HCT116 (cell line): Measurements from ENCODE around the gene RBM20. TPM values are rescaled to one million over a fixed set of nuclear protein-coding genes. Genes with fewer than 3 reads are reported as not detected.

Experiments used
- ATAC-seq: fragments of 200-7000 bp; cut with Tn5 transposase; 2 replicates; pipeline ENCODE4 v1.9.1; 2020; ENCODE audit warnings: mild to moderate bottlenecking, moderate library complexity
- BruUV-seq: library from RNA; stranded (reverse); fragments of 400-500 nt; replicated peaks from 2 replicates; lab custom pipeline; 2021; lab: Mats Ljungman, UMichigan
- CTCF ChIA-PET: fragments of 300-600 bp; sonication (Branson Sonifier 250); formaldehyde crosslinking; loops from one replicate; lab custom pipeline; 2021; ENCODE audit warnings: antibody characterized with exemption; lab: Charles Lee
- POLR2A ChIA-PET: fragments of 300-600, 350-600 bp; sonication (Branson Sonifier 250); formaldehyde crosslinking; loops from one replicate; lab custom pipeline; 2021; ENCODE audit warnings: antibody characterized with exemption; lab: Charles Lee
- RAD21 ChIA-PET, 2 experiments: fragments of 300-600 bp; sonication (Branson Sonifier 250); formaldehyde crosslinking; loops; one replicate each; lab custom pipeline; 2023; ENCODE audit warnings: low total read pairs in 2 of 2; ENCODE audit not compliant: uncharacterized antibody in 2 of 2, unreplicated experiment in 2 of 2, low non-redundant PET in 1 of 2; lab: Charles Lee
- DNase-seq: peaks from one replicate; pipeline ENCODE4 v3.0.0-alpha.2; 2010; ENCODE audit warnings: low read depth, low spot score
- H2AFZ ChIP-seq: fragments of 200-600 bp; shearing (Covaris generic), sonication (generic); 2 replicates; pipeline ENCODE4 v1.6.1; 2017; ENCODE audit warnings: low read depth, mixed run types, mixed read lengths, antibody characterized with exemption, low read length; ENCODE audit not compliant: poor library complexity, severe bottlenecking
- H3K27ac ChIP-seq: 2 replicates; pipeline ENCODE4 v1.5.1; 2012; ENCODE audit warnings: low read depth, low read length
- H3K27me3 ChIP-seq: fragments of 200-600 bp; sonication (generic); 2 replicates; pipeline ENCODE4 v1.6.1; 2016; ENCODE audit warnings: mixed run types, low read length, mixed read lengths; ENCODE audit not compliant: insufficient read depth
- H3K36me3 ChIP-seq, 2 experiments: fragments of 200-500 bp in 1 of 2; fragments of 200-600 bp in 1 of 2; sonication (Bioruptor generic) in 1 of 2; sonication (generic) in 1 of 2; 2 replicates each; pipeline versions ENCODE4 v1.5.1 to v1.6.1; 2014 to 2016; ENCODE audit warnings: low read length in 2 of 2, inconsistent platforms in 1 of 2, mixed read lengths in 1 of 2, mixed run types in 1 of 2; ENCODE audit not compliant: insufficient read depth in 2 of 2, control insufficient read depth in 1 of 2
- H3K4me1 ChIP-seq, 2 experiments: fragments of 200-600 bp in 1 of 2; sonication (generic) in 1 of 2; 2 replicates each; pipeline versions ENCODE4 v1.5.1 to v1.6.1; 2012 to 2017; ENCODE audit warnings: low read length in 2 of 2, inconsistent platforms in 1 of 2, mild to moderate bottlenecking in 1 of 2, mixed read lengths in 1 of 2, mixed run types in 1 of 2, moderate library complexity in 1 of 2; ENCODE audit not compliant: insufficient read depth in 2 of 2, control insufficient read depth in 1 of 2
- H3K4me2 ChIP-seq: fragments of 200-600 bp; sonication (generic); 2 replicates; pipeline ENCODE4 v1.6.1; 2017; ENCODE audit warnings: mixed run types, low read length, mixed read lengths
- H3K4me3 ChIP-seq, 2 experiments: fragments of 200-600 bp in 1 of 2; sonication (generic) in 1 of 2; replicated peaks in 1 of 2; 2 replicates each; pipeline ENCODE4 v1.5.1; 2011 to 2016; ENCODE audit warnings: low read length in 2 of 2, control low read depth in 1 of 2, low read depth in 1 of 2, mild to moderate bottlenecking in 1 of 2, mixed read lengths in 1 of 2, mixed run types in 1 of 2
- H3K79me2 ChIP-seq: fragments of 200-600 bp; sonication (generic); 2 replicates; pipeline ENCODE4 v1.6.1; 2017; ENCODE audit warnings: mild to moderate bottlenecking, mixed run types, low read length, moderate library complexity, mixed read lengths; ENCODE audit not compliant: insufficient read depth
- H3K9ac ChIP-seq: fragments of 200-600 bp; sonication (generic); 2 replicates; pipeline ENCODE4 v1.6.1; 2016; ENCODE audit warnings: low read length, mixed read lengths
- H3K9me2 ChIP-seq: fragments of 200-600 bp; sonication (generic), shearing (Covaris generic); 2 replicates; pipeline ENCODE4 v1.6.1; 2017; ENCODE audit warnings: mixed run types, mild to moderate bottlenecking, moderate library complexity; ENCODE audit not compliant: insufficient read depth
- H3K9me3 ChIP-seq, 2 experiments: fragments of 200-500 bp in 1 of 2; fragments of 200-600 bp in 1 of 2; sonication (Bioruptor generic) in 1 of 2; sonication (generic) in 1 of 2; 2 replicates each; pipeline ENCODE4 v1.6.1; 2014 to 2017; ENCODE audit warnings: low read length in 2 of 2, mixed read lengths in 2 of 2, inconsistent platforms in 1 of 2, low read depth in 1 of 2, mild to moderate bottlenecking in 1 of 2, mixed run types in 1 of 2, moderate library complexity in 1 of 2; ENCODE audit not compliant: control insufficient read depth in 1 of 2, insufficient read depth in 1 of 2
- H4K20me1 ChIP-seq: fragments of 200-600 bp; sonication (generic), shearing (Covaris generic); 2 replicates; pipeline ENCODE4 v1.6.1; 2017; ENCODE audit warnings: mixed run types, mild to moderate bottlenecking, moderate library complexity; ENCODE audit not compliant: insufficient read depth
- CBX3 ChIP-seq: IDR thresholded peaks from 2 replicates; pipeline ENCODE4 v1.6.1; 2012; ENCODE audit warnings: low read depth
- ELF1 ChIP-seq: IDR thresholded peaks from 2 replicates; pipeline ENCODE4 v1.6.1; 2012; ENCODE audit warnings: low read depth, borderline replicate concordance
- EZH2phosphoT487 ChIP-seq: fragments of 200-600 bp; IDR thresholded peaks from 2 replicates; pipeline ENCODE4 v1.6.1; 2018; ENCODE audit warnings: antibody characterized with exemption, borderline replicate concordance
- FOSL1 ChIP-seq: IDR thresholded peaks from 2 replicates; pipeline ENCODE4 v1.6.1; 2012; ENCODE audit warnings: low read depth
- POLR2A ChIP-seq: IDR thresholded peaks from 2 replicates; pipeline ENCODE4 v1.7.0; 2011; ENCODE audit warnings: borderline replicate concordance; ENCODE audit not compliant: insufficient read depth, insufficient read length; ENCODE audit errors: extremely low read depth
- POLR2AphosphoS5 ChIP-seq: IDR thresholded peaks from 2 replicates; pipeline ENCODE4 v1.6.1; 2011; ENCODE audit warnings: mild to moderate bottlenecking, low read depth, low read length, moderate library complexity
- SIN3A ChIP-seq: IDR thresholded peaks from 2 replicates; pipeline ENCODE4 v1.6.1; 2012; ENCODE audit warnings: low read depth
- SRF ChIP-seq: IDR thresholded peaks from 2 replicates; pipeline ENCODE4 v1.6.1; 2012; ENCODE audit warnings: low read depth
- YY1 ChIP-seq: IDR thresholded peaks from 2 replicates; pipeline ENCODE4 v1.6.1; 2011; ENCODE audit warnings: low read length, low read depth, moderate library complexity, mild to moderate bottlenecking; ENCODE audit not compliant: insufficient replicate concordance; ENCODE audit errors: extremely low read depth
- ZNF274 ChIP-seq: fragments of 200-500 bp; sonication (Bioruptor generic); IDR thresholded peaks from 2 replicates; pipeline ENCODE4 v1.6.1; 2014; ENCODE audit warnings: mild to moderate bottlenecking, low read depth, low read length, inconsistent platforms
- intact Hi-C: fragments of 100-400 bp; cut with micrococcal nuclease; formaldehyde crosslinking; loops from 2 replicates; pipeline ENCODE4 v1.10.0; 2022
- total RNA-seq: library from RNA; stranded (reverse); gene quantifications from one replicate; pipeline ENCODE4 v1.2.1, GENCODE V29; 2021; ENCODE audit not compliant: unreplicated experiment
- TF ChIP-seq, protein P1 (sequence below): IDR thresholded peaks from 2 replicates; pipeline ENCODE4 v1.6.1; 2012

The RBM20 gene
- total RNA-seq, 1 experiment from 2014 or later = 2.0 TPM

DNA sequence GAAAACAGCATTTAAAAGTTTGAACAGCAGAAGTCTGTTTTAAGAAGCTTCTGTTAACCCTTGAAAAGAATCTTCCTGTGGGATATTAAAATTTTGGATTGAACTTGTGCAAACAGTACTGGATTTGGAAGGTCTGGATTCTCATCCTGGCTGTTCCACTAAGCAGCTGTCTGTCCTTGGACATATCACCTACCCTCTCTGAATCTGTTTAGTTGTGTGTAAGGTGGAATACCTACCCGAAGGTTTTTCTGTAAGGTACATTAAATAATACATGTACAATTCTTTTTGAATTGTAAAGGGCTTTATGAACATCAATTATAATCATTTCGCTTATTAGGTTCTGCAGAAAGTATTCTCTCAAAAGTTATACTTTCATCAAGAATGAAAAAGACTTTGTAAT lies 229.8 kb downstream of the RBM20 start:
- ATAC-seq = no peak
- no peak overlapping the region for H3K9ac ChIP-seq

DNA sequence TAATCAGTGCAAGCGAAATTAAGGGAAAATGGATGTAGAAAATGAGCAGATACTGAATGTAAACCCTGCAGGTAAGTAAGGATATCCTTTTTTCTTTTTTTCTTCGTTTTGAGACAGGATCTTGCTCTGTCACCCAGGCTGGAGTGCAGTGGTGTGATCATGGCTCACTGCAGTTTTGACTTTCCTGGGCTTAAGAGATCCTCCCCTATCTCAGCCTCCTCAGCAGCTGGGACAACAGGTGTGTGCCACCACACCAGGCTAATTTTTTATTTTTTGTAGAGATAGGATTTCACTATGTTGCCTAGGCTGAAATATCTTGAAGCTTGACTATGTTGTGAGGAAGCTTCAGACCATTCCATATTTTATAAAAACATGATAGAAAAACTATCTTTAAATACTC lies 231.9 kb downstream of the RBM20 start:
- no TSS peak for BruUV-seq
- Histone ChIP-seq H3K4me3 (no peak overlapping the region), H3K79me2 (no peaks in the 10 kb centered on the region), H3K27me3 (no peaks in the 10 kb centered on the region), H3K9ac (no peak overlapping the region), H3K4me2 (no peak overlapping the region), H3K9me2 (no peaks in the 10 kb centered on the region), H2AFZ (no peak overlapping the region), H3K9me3 (no peaks in the 10 kb centered on the region), H3K4me1 (peaks cover 14 to 18% of the 10 kb centered on the region in 2 experiments; a peak in 3 of 4 replicates), H3K36me3 (0 out of 4 replicates have a peak, but pooled peaks cover 0 to 2% of the 10 kb centered on the region in 2 experiments), H3K27ac (no peak overlapping the region), H4K20me1 (no peaks in the 10 kb centered on the region)
- intact Hi-C loops = no loop called here
- ChIA-PET RAD21 (no interaction called here), CTCF (interaction anchor here (1.4 kb wide), 1 partner anchor 11 kb away, joined by 5 read pairs; no protein-coding TSS in a partner anchor), POLR2A (no interaction called here)
- no peak for ATAC-seq
- no peak for TF ChIP-seq EZH2phosphoT487
- TF ChIP-seq POLR2A = no peak
- TF ChIP-seq ZNF274 = no peak
- TF ChIP-seq, protein P1, sequence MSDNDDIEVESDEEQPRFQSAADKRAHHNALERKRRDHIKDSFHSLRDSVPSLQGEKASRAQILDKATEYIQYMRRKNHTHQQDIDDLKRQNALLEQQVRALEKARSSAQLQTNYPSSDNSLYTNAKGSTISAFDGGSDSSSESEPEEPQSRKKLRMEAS = no peak
- no peak for DNase-seq

More for the DNA sequence above, 229.8 kb downstream of the RBM20 start:
- Histone ChIP-seq H3K36me3 (0 out of 4 replicates have a peak, but pooled peaks cover 0 to 2% of the 10 kb centered on the region in 2 experiments), H3K79me2 (no peaks in the 10 kb centered on the region), H3K9me2 (no peaks in the 10 kb centered on the region), H3K4me2 (no peak overlapping the region), H3K27ac (no peak overlapping the region), H3K9me3 (no peaks in the 10 kb centered on the region), H2AFZ (no peak overlapping the region), H4K20me1 (no peaks in the 10 kb centered on the region), H3K4me3 (no peak overlapping the region), H3K4me1 (peaks cover 14 to 20% of the 10 kb centered on the region in 2 experiments; a peak in 3 of 4 replicates), H3K27me3 (no peaks in the 10 kb centered on the region)
- TF ChIP-seq SRF = no peak
- no peak for TF ChIP-seq ELF1
- TF ChIP-seq YY1 = no peak
- TF ChIP-seq FOSL1 = no peak
- TF ChIP-seq CBX3 = no peak
- no peak for TF ChIP-seq SIN3A
- no peak for TF ChIP-seq ZNF274
- TF ChIP-seq POLR2AphosphoS5 = no peak
- ChIA-PET RAD21 (no interaction called here), POLR2A (no interaction called here), CTCF (no interaction called here)
- BruUV-seq = no TSS peak
- no peak for DNase-seq
- intact Hi-C loops = no loop called here
